GM12891 (cell line): Measurements from ENCODE around the gene LTBP1.

Source experiments
- DNase-seq: peaks from one replicate; pipeline ENCODE4 v3.0.0; 2011; ENCODE audit warnings: low spot score; ENCODE audit not compliant: insufficient read length
- FAIRE-seq: peaks from 2 replicates; lab custom pipeline; 2011; peaks lifted over from hg19 to GRCh38; lab: Jason Lieb, UNC
- PAX5 ChIP-seq: IDR thresholded peaks from 2 replicates; pipeline ENCODE4 v1.6.1; 2011; ENCODE audit warnings: low read length, moderate library complexity, mild to moderate bottlenecking; ENCODE audit not compliant: insufficient read depth, severe bottlenecking
- POLR2A ChIP-seq: IDR thresholded peaks from 2 replicates; pipeline ENCODE4 v1.6.1; 2011; ENCODE audit warnings: low read depth, low read length, control low read depth
- POLR2AphosphoS5 ChIP-seq: IDR thresholded peaks from 2 replicates; pipeline ENCODE4 v1.6.1; 2011; ENCODE audit warnings: low read depth, low read length, control low read depth
- POU2F2 ChIP-seq: IDR thresholded peaks from 2 replicates; pipeline ENCODE4 v1.6.1; 2011; ENCODE audit warnings: low read depth, mild to moderate bottlenecking, control low read depth, low read length, moderate library complexity
- SPI1 ChIP-seq: IDR thresholded peaks from 2 replicates; pipeline ENCODE4 v1.6.1; 2011; ENCODE audit warnings: low read depth, low read length, control low read depth
- TAF1 ChIP-seq: IDR thresholded peaks from 2 replicates; pipeline ENCODE4 v1.6.1; 2011; ENCODE audit warnings: low read depth, low read length, control low read depth

The LTBP1 gene

GRCh38 chr2:33139949-33140348 lies 193.2 kb downstream of the LTBP1 start:
- FAIRE-seq = no peak
- DNase-seq = no peak
- no peak for TF ChIP-seq POLR2AphosphoS5
- no peak for TF ChIP-seq PAX5
- no peak for TF ChIP-seq SPI1
- TF ChIP-seq TAF1 = no peak
- no peak for TF ChIP-seq POU2F2
- no peak for TF ChIP-seq POLR2A

- TF ChIP-seq POLR2AphosphoS5 (no peak), SPI1 (no peak), POLR2A (no peak), PAX5 (no peak), TAF1 (no peak), POU2F2 (no peak)
- FAIRE-seq (no peak), DNase-seq (no peak)
Observed at GRCh38 chr2:33141476-33141875, 194.7 kb downstream of the LTBP1 start.

GRCh38 chr2:33142810-33143209 lies 196.1 kb downstream of the LTBP1 start:
- DNase-seq (no peak), FAIRE-seq (no peak)
- no peak for TF ChIP-seq POU2F2

- TF ChIP-seq POU2F2 = no peak
- no peak for TF ChIP-seq PAX5
- no peak for TF ChIP-seq TAF1
- no peak for TF ChIP-seq POLR2A
- TF ChIP-seq SPI1 = no peak
- no peak for TF ChIP-seq POLR2AphosphoS5
- FAIRE-seq (no peak), DNase-seq (no peak)
Observed at GRCh38 chr2:33144243-33144642, 197.5 kb downstream of the LTBP1 start.

GRCh38 chr2:33145459-33145858 lies 198.7 kb downstream of the LTBP1 start:
- DNase-seq (no peak), FAIRE-seq (no peak)
- TF ChIP-seq TAF1 = no peak
- TF ChIP-seq POLR2A = no peak
- no peak for TF ChIP-seq PAX5
- TF ChIP-seq POLR2AphosphoS5 = no peak
- TF ChIP-seq POU2F2 = no peak
- TF ChIP-seq SPI1 = no peak

- no peak for TF ChIP-seq POLR2A
- TF ChIP-seq POLR2AphosphoS5 = no peak
- TF ChIP-seq SPI1 = no peak
- no peak for FAIRE-seq
- DNase-seq = no peak
Observed at GRCh38 chr2:33146102-33146501, 199.3 kb downstream of the LTBP1 start.

GRCh38 chr2:33153008-33153407 lies 206.3 kb downstream of the LTBP1 start:
- TF ChIP-seq PAX5 = no peak
- FAIRE-seq = no peak
- DNase-seq = no peak

GRCh38 chr2:33158482-33159003 lies 211.8 kb downstream of the LTBP1 start:
- no peak for DNase-seq
- TF ChIP-seq SPI1 (no peak), POLR2A (no peak)
- no peak for FAIRE-seq

- no peak for TF ChIP-seq TAF1
- TF ChIP-seq SPI1 = no peak
- no peak for TF ChIP-seq POLR2AphosphoS5
- no peak for FAIRE-seq
- no peak for DNase-seq
Observed at GRCh38 chr2:33160191-33160590, 213.4 kb downstream of the LTBP1 start.

GRCh38 chr2:33166287-33166881 lies 219.6 kb downstream of the LTBP1 start:
- DNase-seq (no peak), FAIRE-seq (no peak)
- TF ChIP-seq POLR2A (no peak), TAF1 (no peak), PAX5 (no peak), SPI1 (no peak), POLR2AphosphoS5 (no peak), POU2F2 (no peak)

GRCh38 chr2:33167622-33168245 lies 221.0 kb downstream of the LTBP1 start:
- TF ChIP-seq SPI1 (no peak), TAF1 (no peak), PAX5 (no peak), POLR2A (no peak), POU2F2 (no peak), POLR2AphosphoS5 (no peak)
- FAIRE-seq = no peak
- no peak for DNase-seq
